Inflammatory macrophage treated with lipopolysaccharide for 1 hour (primary cell): Measurements from ENCODE around the gene RADIL.
A peak's percentile ranks its signal among the peaks of the same experiment; 100 is the strongest.
"Not testable (repeated sequence)": the region's sequence is repeated elsewhere in the genome, so short reads cannot be mapped to it uniquely, and the experiment has no call there.

Source experiments
- DNase-seq, 2 donors: peaks; one replicate each; pipeline ENCODE4 v3.0.0-alpha.2; 2020 to 2022

RADIL gene, protein sequence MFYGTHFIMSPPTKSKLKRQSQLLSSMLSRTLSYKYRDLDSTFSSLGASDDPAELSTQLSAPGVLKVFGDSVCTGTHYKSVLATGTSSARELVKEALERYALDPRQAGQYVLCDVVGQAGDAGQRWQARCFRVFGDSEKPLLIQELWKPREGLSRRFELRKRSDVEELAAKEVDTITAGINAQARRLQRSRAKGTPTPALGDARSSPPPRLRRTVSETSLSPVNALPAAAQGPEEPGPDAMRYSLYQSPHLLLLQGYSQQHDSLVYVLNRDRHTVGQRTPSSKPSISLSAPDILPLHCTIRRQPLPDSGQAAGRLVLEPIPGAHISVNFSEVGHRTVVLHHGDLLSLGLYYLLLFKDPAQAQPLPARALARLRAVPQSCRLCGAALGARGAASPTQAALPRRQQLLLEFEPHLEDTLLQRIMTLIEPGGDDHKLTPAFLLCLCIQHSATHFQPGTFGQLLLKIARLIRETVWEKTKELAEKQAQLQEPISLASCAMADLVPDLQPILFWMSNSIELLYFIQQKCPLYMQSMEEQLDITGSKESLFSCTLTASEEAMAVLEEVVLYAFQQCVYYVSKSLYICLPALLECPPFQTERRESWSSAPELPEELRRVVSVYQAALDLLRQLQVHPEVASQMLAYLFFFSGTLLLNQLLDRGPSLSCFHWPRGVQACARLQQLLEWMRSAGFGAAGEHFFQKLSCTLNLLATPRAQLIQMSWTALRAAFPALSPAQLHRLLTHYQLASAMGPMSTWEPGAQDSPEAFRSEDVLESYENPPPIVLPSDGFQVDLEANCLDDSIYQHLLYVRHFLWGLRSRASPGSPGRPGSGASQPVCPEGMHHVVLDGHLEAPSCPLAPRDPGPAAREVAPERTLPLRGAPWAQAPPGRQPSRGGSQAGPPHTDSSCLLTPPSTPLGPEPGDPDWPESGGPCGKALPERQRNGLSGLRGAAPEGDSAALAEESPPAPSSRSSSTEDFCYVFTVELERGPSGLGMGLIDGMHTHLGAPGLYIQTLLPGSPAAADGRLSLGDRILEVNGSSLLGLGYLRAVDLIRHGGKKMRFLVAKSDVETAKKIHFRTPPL

DNA sequence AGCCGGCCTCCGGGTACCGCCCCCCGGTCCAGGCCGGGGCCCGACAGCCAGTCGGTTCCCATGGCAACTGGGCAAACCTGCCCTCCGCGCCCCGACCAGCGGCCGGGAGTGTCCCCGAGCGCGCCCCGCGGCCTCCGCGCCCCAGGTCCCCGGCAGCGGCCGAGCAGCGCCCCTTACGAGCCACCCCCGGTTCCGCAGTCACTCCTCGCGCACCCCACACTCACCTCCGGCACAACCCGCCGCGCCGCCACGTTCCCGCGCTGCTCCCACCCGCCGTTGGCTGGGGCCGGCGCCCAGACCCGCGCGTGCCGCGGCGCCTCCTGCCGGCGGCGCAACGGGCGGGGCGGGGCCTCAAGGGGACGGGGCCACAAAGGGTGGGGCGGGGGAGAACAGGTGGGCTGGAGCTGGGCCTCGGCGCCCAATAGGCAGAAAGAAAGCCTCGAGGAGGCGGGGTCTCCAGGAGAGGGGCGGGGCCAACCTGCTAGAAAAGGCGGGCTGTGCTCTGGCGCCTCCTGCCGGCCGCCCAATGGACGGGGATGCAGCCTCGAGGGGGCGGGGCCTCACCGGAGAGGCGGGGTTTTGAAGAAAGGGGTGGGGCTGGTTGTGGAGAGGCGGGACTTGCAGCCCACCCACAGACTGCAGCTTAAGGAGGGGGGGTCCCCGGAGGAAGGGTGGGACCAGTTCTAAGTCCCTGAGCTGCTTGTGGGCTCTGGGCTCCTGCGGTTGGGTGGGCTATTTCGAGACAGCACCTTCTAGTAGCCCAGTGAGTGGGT lies at the start of gene RADIL:
Gene RADIL, minus strand, starts transcription at position 345 of the 773 bp plus-strand sequence. CDS start 5,577 bp downstream, outside the sequence.
- DNase-seq, result peak; percentile 62 to 84

DNA sequence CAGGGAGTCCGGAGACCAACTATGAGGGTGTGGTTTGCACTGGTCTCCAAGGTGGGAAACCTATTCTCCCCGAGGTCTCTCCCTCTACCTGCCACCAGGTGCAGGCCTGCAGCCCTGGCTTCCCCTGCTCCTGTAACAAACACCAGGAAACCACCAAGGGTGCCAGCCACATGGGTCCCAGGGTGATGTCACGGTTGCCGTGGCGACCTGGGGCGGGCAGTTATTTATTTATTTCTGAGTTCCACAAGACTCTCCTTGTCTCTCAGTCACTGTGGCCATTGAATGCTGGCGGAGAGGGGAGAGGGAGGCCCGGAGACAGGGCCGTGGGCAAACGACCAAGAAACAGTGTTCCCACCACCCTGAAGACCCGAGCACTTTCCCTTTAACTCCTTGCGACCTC lies 48.4 kb upstream of the RADIL start:
- DNase-seq, result no peak

DNA sequence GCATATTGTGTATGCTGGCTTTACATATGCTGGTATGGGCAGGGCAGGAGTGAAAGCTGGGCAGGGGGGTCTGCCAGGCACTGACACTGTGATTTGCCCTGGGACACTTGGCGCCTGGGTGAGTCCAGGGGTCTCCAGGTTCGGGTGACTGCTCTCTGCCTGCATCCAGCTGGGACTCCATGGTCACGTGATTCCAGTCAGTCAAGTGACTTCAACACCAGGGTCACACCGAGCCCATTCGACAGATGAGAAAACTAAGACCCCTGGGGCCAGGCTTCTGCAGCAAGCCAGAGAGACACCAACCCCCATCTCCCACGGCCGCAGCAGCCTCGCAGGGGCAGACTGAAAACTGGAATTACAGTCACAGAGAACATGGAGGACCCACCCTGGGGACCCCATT lies 45.5 kb upstream of the RADIL start:
- no peak for DNase-seq

GRCh38 chr7:4928445-4928844 lies 44.9 kb upstream of the RADIL start:
- DNase-seq, result no peak

DNA sequence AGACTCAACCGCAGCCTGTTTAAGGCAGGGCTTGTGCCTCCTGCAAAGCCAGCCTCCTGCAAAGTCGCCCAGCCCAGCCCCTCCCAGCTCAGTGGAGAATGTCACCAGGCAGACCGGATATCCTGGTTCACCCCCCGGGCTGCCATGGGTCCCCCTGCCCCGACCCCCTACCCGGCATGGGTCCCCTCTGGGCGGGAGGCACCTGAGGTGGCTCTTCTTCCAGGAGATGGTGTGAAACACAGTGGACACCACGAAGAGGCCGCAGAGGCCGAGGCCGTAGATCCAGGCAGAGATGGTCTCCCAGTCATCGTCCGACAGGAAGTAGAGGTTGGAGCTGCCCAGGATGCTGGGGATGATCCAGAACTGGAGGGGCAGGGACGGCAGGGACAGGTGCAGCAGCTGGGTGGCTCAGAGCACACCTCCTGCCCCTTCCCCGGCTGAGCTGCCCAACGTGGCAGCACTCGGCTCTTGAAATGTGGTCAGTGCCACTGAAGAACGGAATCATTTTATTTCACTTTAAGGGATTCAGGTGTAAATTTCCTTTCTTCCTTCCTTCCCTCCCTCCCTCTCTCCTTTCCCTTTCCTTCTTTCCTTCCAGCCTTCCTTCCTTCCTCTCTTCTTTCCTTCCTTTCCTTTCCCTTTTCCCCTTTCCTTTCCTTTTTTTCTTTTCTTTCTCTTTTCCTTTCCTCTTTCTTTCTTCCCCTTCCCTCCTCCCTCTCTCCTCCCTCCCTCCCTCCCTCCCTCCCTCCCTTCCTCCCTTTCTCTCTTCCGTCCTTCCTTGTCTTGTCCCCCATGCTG lies 36.7 kb upstream of the RADIL start:
- DNase-seq, result no peak

- DNase-seq, result no peak
These were observed 32.6 kb upstream of the RADIL start for GRCh38 chr7:4916113-4916512.

GRCh38 chr7:4911111-4911828 lies 27.8 kb upstream of the RADIL start:
- no peak for DNase-seq

- DNase-seq, result no peak
These were observed 23.2 kb upstream of the RADIL start for GRCh38 chr7:4906682-4907081.

- DNase-seq, result no peak
These were observed 21.7 kb upstream of the RADIL start for GRCh38 chr7:4905171-4905570.

- no peak for DNase-seq
These were observed 20.8 kb upstream of the RADIL start for GRCh38 chr7:4904346-4904745.

DNA sequence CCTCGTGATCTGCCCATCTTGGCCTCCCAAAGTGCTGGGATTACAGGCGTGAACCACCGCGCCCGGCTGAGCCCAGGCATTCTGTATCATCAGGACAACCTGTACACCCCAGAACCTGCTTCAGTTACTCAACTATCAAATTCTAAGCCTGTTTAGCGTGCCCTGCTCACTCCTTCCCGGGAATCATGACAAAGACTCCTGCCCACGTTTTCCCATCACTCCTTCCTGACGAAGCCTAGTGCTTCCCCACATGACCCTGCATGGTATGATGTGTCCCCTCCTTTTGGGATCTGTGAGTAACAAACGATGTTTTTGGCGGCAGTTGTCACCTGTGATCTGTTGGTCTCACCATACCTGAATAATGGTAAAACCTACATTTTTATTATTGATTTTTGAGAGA lies 12.2 kb upstream of the RADIL start:
- no peak for DNase-seq

DNA sequence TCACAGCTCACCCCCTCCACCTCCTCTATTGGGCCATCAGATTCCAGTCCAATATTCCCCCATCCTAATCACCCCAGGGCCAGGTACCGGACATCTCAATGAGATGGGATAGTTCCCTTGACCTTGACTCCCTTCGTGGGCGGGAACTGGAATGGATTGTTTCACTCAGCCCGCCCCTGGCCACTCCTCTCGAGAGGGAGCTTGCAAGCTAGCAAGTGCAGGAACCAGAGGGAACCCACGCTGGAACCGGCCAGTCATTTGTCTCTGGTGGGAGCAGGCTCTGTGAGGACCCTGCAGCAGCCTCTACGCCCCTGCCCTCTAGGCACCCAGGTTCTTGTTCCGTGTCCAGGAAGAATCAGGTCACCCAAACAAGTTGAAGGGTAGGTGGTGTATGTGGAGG lies 11.0 kb upstream of the RADIL start:
- DNase-seq, result no peak

DNA sequence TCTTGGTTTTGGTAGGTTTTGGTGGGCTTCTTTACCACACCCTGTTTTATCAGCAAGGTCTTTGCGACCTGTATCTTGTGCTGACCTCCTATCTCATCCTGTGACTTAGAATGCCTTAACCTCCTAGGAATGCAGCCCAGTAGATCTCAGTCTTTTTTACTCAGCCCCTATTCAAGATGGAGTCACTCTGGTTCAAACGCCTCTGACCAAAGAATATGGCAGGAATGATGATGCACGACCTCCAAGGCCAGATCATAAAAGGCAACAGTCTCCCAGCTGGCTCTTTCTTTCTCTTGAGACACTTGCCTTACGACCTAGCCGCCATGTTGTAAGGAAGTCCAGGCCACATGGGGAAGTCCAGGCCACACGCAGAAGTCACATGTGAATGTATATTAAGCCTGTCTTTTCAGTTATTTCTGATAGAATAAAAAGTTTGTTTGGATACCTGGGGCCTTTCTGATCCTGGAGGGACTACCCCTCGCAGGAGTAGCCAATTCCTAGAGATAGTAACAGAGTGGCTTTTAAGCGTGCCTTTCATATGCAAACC lies 10.5 kb upstream of the RADIL start:
- no peak for DNase-seq

DNA sequence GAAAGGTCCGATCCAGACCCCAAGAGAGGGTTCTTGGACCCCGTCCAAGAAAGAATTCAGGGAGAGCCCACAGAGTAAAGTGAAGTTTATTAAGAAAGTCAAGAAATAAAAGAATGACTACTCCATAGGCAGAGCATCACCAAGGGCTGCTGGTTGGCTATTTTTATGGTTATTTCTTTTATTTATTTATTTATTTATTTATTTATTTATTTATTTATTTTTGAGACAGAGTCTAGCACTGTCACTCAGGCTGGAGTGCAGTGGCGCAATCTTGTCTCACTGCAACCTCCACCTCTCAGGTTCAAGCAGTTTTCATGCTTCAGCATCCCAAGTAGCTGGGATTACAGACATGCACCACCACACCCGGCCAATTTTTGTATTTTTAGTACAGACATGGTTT lies 9.7 kb upstream of the RADIL start:
- not testable (repeated sequence) for DNase-seq

GRCh38 chr7:4891522-4891921 lies 8.0 kb upstream of the RADIL start:
- not testable (repeated sequence) for DNase-seq

DNA sequence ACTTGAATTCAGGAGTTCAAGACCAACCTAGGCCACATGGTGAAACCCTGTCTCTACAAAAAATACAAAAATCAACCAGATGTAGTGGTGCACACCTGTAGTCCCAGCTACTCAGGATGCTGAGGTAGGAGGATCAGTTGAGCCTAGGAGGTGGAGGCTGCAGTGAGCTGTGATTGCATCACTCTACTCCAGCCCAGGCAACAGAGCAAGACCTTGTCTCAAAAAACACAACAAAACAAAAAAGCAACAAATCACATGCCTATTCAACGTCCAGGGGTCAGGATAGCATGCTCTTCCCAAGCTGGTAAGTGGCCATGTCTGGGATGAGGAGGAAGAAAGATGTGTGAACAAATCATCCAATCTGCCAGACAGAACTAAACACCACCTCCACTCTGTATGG lies 6.2 kb upstream of the RADIL start:
- no peak for DNase-seq

DNA sequence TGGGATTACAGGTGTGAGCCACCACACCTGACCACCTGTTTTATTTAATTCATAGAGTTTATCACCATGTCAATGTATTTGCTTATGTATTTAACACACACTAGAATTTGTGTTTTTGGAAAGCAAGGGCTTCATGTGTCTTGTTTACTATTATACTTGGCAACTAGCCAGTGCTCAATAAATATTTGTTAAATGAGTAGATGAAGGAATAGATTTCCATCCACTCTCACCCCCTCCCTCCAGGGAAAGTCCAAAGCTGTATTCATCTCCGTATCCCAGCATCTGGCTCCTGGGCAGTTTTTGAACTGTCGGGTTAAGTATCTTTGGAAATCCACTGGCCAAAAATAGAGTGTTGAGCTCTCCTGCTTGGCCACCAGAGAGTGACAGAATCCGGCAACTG lies 4.6 kb upstream of the RADIL start:
- no peak for DNase-seq

- DNase-seq, result no peak
These were observed 3.2 kb upstream of the RADIL start for GRCh38 chr7:4886671-4887070.

DNA sequence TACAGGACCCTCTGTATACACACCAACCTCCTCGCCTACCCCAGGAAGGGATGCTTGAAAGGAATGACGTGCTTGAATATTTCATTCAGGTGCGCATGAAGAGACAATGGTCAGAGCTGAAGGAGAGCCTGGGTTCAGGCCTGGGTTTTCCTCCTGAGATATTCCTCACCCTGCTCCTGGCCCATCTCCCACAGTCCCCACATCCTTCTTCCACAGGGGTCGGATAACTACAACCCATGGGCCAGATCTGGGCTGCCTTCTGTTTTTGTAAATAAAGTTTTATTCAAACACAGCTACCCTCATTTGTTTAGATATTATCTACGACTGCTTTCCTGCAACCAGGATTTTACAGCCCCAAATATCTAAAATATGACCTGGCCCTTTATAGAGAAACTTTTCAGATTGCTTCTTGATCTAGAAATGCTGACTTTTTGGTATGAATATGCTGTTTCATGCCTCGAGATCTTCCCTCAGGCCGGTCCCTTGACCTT lies 1.8 kb upstream of the RADIL start:
- no peak for DNase-seq

DNA sequence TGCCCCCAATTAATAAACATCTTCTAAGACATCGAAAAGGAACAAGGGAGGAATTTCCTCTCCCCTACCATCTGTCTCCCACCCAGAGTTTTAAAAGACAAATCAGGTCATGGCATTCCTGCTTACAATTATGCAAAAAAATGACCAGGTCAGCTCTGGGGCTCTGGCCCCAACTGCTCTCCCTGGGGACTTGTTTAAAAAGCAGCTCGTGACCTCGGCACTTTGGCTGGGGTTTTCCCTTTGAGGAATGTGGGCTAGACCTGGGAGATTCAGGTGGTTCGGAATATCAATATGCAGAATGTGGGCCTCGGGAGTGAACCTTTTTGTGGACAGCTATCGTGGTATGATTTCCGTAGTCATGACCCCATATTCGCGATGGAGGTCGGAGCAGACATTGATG lies 648 bp upstream of the RADIL start:
- no peak for DNase-seq

DNA sequence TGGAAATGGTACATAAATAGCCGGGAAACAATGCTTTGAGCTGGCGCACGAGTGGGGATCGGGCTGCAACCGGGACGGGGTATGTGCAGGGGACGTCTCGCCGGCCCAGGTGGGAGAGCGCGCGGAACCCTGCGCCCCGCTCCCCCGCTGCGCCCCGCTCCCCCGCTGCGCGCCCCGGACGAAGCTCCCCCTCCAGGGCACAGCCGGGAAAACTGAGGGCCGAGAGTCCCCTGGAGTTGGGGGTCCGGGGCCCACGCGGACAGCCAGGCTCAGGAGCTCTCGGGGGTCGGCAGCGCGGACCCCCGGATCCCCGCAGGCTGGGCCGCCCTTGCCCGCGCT lies 514 bp downstream of the RADIL start:
- no peak for DNase-seq
